ENCODE data around the gene MEF2B.
"Not testable (repeated sequence)": the region's sequence is repeated elsewhere in the genome, so short reads cannot be mapped to it uniquely, and the experiment has no call there.

The MEF2B gene

DNA sequence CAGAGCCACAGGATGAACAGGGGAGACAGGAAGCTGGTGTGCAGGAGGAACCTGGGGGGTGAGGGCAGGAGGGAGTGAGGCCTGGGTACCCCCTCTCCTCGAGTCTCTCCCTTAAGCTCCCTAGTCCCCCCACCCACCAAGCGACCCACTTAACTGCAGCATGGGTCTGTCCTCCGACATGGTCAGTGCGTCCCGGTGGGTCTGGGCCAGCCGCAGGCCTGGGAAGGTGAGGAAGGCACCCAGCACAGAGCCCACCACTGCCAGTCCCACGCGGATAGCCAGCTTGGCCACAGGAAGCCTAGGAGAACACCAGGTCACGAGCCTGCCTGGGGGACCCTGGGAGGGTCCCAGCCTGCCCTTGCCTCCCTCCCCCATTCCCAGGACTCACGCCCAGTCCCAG lies 48.7 kb downstream of the MEF2B start:
- DNase-seq, result no peak

DNA sequence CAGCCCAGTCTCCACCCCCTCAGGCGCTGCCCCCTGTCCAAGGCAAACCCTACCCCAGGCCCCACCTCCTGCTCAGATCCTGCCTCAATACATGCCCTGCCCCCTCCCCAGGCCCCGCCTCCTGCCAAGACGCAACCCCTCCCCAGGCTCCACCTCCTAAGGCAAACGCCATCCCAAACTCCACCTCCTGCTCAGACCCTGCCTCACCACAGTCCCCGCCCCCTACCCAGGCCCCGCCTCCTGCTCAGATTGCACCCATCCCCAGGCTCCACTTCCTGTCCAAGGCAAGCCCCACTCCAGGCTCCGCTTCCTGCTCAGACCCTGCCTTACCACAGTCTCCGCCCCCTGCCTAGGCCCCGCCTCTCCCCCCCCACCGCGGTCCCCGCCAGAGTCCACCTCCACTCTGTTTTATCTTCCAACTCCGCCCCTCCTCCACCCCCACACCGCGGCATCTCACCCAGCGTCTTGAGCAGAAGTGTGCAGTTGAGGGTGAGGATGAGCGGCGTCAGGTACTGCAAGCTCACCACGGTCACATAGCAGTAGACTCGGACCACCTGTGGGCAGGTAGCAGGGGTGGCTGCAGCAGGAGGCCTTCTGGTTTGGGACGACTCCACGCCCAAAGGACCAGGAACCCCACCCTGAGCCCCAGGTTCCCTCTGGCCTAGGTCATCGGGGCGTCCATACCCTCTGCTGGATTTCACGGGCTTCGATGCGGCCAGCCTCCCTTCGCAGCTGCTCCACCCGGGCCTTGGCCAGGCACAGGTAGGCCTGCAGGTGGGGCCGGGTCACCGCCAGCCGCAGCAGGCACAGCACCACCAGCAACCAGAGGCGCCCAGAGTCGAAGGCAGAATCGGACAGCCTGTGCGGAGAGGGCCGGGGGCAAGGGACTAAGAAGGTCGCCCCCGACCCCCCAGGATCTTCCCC lies 49.5 kb downstream of the MEF2B start:
- peak; percentile 5 to 30 for DNase-seq

DNA sequence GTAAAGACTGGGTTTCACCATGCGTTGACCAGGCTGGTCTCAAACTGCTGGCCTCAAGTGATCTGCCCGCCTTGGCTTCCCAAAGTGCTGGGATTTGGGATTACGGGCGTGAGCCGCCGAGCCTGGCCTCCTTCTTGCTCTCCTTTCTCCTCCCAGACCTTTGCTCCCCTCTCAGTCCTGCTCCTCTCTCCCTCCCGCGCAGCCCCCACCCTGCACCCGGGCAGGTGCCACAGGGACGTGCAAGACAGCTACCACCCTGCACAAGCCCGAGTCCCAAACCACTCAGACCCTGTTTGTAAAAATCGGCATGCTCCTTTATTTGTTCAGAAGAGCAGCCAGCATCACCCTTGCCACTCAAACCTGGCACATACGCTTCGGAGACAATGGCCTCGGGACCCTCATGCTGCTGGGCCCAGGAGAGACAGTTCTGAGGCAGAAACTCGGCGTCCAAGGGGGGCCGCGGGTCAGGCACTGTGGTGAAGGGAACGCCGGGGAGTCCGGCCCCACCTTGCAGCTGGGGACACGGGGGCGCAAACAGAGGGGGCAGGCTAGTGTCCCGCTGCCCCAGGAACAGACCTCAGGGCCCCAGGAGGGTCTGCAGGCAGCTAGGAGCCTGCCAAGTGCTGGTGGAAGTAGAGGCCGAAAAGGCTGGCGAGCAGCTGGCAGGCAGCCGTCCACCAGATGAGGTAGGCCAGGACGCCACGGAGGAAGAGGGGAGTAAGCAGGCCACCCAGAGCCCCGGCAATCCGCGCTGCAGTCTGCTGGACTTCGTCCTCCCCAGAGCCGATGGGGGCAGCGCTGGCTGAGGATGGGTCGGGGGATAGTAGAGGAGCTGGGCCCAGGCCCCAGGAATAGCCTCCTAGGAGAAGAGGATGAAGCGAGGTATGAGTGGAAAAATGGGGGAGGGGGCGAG lies 50.5 kb downstream of the MEF2B start:
- DNase-seq, result no peak

DNA sequence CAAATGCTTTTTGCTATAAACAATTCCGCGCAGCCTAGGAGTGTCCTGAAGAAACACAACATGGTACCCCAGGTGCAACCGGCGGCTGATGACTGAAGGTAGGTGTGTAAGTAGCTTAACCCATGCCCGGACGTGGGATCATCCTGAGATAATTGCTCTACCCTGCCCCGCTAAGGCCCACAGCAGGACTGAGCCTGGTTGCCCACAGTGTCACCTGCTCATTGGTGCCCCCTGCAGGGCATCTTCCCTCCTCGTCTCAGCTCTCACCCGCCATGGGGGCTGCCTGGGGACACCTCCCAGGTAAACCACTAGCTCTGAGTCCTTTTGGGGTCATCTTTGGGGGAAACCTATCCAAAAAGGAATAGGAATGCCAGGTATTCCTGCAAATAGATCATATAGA lies 54.1 kb downstream of the MEF2B start:
- peak; percentile 13 to 29 for DNase-seq

DNA sequence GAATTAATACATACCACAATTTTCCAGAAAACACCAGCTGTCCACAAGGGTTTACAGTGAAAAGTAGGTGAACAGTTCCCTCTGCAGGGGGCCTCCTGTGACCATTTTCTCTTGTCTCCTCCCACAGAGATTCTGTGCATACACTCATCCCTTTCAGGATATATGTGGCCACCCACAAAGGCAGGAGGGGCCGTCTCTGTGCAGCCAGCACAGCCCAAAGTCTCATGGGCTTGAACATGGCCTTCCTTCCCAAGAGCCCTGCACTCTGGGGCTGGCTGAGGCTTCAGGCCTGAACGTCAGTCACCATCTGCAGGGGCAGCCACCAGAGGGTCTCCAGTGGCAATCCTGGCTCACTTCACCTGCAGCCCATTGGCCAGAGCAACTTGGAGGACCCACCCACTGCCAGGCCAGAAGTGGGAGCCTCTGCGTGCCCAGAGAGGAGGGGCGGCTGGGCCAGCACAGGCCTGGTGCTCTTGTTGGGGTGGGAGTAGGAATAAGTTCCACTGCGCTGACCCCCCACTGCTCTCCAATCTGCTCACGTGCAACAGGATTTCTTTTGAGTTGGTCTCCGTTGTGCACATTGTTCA lies 56.9 kb downstream of the MEF2B start:
- peak; percentile 52 to 66 for DNase-seq

DNA sequence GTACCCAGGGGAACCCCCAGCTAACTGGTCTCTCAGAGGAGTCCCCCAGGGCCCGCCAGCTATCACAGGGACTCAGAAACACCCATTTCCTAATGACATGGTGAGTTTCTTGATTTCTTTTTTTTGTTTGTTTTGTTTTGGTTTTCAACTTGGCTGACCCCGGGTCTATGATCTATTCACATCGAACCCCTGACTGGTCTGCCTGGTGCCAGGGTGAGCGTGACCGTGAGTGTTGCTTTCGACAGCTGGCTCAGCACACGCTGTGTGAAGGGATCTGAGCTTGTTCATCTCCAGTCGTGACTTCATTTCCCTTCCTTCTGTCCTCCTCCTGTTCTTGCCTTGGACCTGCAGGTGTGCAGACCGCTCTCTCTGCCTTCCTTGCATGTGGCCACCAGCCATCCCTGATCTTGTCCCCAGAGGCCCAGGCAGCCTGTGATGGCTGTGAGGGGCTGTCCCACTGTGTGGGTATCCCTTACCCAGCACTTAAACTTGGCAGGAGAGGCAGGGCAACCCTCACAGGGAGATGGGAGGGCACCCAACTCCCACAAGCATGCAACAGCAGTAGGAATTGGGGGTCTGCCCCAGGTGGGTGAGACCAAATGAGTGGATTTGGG lies 58.0 kb downstream of the MEF2B start:
- DNase-seq, result no peak

DNA sequence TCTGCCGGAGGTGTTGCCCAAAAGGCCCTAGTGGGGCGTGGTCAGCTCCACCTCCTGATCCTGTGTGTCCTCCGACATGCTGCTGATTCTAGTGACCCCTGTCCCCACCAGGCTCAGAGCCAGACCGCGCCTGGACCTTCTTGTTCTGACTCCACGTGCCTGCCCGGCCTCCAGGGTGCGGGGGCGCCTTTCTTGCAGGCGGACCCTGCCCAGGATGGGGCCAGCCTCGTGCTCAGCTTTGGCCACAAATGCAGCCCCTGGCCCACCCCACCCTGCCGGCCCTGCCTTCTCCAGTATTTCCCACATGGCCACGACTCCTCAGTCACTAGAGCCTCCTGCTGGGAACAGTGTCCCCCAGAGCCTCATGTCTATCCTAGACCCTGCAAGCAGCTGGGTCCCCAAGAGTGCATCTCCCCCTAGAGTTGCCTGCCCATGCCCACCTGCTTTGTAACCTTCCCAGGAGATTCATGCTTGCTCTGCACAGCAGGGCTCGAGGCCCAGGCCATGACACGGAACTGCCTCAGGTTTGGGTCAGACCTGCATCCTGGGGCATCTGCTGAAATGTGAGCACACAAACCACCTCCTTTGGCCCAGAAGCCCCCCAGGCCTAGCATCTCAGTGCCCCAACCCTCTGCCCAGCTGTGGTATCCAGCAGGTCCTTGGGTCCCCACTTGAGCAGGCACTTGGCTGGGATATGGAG lies 58.8 kb downstream of the MEF2B start:
- DNase-seq, result no peak

DNA sequence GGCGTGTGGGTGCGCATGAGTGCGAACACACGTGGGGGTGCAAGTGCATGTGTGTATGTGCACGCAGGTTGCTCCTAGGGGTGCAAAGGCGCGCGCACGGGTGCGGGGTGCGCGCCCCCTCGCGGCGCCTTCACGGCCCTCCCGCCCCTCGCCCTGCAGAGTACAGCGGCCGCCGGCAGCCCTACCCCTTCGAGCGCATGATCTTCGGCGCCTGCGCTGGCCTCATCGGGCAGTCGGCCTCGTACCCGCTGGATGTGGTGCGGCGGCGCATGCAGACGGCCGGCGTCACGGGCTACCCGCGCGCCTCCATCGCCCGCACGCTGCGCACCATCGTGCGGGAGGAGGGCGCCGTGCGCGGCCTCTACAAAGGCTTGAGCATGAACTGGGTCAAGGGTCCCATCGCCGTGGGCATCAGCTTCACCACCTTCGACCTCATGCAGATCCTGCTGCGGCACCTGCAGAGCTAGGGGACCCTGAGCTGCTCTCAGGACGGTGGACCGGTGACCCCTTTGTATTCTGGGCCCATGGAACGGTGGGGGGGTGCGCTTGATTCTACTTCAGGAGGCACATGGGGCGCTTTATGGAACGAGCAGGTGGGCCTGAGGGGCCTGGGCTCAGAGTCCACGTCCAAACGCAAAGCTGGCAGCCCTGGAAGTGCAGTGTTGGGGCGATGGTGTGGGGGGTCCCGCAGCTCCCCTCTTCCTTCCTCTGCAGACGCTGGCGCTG lies 59.5 kb downstream of the MEF2B start:
- DNase-seq, result peak; percentile 33 to 47

DNA sequence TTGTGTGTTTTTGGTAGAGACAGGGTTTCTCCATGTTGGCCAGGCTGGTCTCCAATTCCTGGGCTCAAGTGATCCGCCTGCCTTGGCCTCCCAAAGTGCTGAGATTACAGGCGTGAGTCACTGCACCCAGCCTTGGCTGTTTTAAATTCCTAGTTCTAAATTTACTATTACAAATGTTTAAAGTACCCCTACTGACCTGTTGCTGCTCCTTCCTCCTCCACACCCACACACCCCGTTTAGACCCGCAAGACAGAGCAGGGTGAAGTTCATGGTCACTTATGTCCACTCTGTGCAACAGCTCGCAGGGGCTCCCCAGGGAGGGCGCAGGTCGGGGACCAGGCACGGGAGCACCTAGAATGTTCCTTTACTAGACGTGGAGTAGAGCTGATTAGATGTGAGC lies 60.5 kb downstream of the MEF2B start:
- DNase-seq, result no peak

DNA sequence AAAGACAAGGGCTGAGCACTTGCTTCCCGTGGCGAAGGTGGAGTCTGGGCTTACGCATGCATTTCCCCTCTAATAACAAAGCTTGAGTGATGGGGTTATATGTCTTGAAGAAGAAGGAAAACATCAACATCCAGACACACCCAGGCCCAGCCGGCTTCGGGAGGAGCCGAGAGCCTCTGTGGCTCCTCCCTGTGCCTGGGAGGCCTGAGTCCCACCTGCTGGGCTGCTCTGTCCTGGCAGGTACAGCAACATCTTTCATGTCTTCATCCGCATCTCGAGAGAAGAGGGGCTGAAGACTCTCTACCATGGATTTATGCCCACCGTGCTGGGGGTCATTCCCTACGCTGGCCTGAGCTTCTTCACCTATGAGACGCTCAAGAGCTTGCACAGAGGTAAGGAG lies 62.4 kb downstream of the MEF2B start:
- no peak for DNase-seq

DNA sequence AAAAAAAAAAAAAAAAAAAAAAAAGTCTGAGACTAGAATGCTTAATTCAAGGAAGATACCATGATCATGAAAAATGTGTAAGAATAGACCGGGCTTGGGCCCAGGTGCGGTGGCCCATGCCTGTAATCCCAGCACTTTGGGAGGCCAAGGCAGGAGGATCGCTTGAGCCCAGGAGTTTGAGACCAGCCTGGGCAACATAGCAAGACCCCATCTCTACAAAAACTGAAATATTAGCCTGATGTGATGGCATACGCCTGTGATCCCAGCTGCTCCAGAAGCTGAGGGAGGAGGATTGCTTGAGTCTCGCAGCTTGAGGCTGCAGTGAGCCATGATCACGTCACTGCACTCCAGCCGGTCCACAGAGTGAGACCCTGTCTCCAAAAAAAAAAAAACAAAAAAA lies 63.1 kb downstream of the MEF2B start:
- DNase-seq, result not testable (repeated sequence)

DNA sequence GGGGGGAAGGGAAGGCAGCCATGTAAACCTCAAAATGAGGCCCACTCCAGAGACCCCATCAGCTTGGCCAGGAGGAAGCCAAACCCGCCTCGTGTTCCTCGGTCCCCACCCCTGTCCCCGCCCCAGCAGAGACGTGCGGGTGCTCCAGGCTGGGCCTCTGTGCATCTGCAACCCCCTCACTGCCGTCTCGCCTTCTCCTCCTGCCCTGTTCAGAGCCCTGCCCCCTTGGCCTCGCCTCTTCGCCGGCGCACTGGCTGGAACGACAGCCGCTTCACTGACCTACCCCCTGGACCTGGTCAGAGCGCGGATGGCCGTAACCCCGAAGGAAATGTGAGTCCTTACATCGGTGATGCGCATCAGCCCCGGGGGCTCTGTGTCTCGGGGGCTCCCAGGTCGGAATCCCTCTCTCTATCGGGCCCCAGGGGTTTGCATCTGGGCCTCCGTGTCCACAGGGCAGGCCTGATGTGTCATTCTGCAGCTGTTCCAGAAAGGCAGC lies 64.0 kb downstream of the MEF2B start:
- DNase-seq, result no peak

DNA sequence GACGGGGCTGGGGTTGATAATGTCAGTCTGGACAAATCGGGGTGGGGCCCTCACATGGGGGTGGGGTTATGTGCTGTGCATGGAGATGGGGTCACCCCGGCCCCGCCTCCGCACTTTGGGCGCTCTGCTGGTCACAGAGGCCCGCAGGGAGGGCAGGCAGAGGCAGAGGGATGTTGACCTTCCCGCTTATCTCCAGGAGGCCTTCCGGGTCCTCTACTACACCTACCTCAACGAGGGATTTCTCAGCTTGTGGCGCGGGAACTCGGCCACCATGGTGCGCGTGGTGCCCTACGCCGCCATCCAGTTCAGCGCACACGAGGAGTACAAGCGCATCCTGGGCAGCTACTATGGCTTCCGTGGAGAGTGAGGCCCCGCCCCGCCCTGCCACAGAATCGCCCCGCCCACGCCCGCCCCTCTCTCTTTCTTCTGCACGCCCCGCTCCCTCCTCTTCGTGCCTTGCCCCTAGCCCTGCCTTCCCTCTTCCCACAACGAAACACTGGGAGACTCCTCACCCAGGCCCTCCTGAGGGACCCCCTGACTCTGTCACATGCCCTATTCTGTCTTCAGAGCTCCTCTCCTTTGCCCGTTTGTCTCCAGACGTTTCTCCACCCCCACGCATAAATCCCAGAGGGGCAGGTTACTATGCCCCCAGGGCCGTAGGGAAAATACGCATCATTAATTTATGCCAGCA lies 64.6 kb downstream of the MEF2B start:
- DNase-seq, result no peak

DNA sequence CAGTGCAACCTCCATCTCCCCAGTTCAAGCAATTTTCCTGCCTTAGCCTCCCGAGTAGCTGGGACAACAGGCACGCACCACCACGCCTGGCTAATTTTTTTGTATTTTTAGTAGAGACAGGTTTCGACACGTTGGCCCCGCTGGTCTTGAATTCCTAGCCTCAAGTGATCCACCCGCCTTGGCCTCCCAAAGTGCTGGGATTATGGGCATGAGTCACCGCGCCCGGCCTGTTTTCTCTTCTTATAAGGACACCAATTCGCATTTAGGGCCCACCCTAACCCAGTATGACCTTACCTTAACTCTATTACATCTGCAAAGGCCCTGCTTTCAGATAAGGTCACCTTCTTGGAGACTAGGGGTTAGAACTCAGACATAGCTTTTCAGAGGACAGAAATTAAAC lies 66.9 kb downstream of the MEF2B start:
- DNase-seq, result no peak

DNA sequence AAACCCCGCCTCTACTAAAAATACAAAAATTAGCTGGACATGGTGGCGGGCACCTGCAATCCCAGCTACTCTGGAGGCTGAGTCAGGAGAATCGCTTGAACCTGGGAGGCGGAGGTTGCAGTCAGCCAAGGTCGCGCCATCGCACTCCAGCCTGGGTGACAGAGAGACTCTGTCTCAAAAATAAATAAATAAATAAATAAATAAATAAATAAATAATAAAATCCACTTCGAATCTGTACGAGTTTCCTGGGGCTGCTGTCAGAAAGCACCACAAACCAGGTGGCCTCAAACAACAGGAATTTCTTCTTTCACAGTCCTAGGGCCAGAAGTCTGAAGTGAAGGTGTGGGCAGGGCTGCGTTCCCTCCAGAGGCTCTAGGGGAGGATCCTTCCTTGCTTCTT lies 67.5 kb downstream of the MEF2B start:
- DNase-seq, result not testable (repeated sequence)

DNA sequence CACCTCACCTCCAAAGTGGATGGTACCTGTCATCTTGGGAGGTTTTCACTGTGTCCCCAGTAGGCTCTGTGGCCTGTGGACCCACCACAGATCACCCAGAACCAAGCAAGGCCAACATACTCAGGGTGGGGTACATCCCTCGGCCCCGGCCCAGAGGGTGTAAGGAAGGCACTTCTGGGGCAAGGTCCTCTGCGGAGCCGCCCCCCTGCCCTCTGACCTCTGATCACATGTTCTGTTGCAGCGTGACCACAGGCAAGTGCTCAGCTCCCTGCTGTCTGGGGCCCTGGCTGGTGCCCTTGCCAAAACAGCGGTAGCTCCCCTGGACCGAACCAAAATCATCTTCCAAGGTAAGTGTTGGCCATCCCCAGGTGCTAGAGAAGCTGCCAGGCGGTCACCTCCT lies 68.5 kb downstream of the MEF2B start:
- DNase-seq, result no peak

DNA sequence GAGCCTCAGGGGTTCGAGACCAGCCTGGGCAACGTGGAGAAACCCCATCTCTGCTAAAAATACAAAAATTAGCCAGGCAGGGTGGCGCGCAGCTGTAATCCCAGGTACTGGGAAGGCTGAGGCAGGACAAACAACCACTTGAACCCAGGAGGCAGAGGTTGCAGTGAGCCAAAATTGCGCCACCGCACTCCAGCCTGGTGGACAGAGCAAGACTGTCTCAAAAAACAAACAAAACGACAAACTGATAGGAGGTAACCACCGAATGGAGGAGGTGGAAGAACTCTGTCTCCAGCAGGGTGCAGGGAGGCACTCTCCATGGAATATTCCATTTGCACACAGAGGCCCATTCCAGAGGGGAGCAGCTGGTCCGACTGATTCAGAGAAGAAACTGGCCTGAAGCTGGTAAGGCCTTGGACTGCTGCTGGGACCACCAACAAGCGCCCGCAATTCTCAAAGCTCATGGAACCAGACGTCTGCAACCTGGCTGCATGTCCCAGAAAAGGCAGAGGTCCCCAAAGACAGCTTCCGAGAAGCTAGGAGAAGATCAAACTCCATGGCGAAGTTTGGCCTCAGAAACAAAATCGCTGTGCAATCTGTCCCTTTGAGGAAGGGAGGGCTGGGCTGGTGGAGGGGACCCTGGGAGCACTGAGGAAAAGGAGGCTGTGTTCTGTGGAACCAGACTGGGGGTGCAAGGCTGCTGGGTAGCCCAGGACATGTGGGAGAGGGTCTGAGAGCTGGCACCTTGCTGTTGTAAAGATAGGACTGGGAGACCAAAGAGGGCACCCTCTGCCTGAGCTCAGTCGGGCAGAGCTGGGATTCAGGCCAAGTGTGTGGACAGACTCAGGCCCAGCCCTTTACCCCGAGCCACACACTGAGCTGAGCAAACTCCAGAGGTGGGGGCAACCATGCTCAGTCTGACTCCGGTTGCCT lies 71.1 kb downstream of the MEF2B start:
- no peak for DNase-seq

DNA sequence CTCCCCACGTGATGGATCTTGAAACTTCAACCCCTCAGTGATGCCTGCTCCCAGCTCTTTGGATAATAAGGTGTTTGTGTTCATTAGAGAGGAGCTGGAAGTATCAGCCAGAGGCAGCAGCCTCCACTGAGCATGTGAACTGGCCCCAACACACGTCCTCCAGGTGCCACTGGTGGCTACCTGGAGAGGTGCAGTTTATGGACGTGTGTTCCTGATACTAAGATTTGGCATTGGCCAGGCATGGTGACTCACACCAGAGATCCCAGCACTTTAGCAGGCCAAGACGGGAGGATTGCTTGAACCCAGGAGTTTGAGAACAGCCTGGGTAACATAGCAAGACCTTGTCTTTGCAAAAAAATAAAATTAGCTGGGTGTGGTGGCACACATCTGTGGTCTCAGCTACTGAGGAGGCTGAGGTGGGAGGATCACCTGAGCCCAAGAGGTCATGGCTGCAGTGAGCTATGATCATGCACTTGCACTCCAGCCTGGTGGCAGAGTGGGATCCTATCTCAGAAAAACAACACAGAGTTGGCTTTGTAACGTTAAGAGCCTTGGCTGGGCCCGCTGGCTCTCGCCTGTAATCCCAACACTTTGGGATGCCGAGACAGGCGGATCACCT lies 71.9 kb downstream of the MEF2B start:
- DNase-seq, result no peak
